Activated CD8-positive, alpha-beta memory T cell treated with anti-CD3 and anti-CD28 coated beads, Interleukin-2, amount 50 U/mL, for 1 hour (primary cell): ENCODE results near the gene FOXD4.
"Not testable (repeated sequence)": the region's sequence is repeated elsewhere in the genome, so short reads cannot be mapped to it uniquely, and the experiment has no call there.

Experiments used
- DNase-seq: peaks from one replicate; pipeline ENCODE4 v3.0.0-alpha.2; 2020; ENCODE audit errors: extremely low read depth

Gene FOXD4

GRCh38 chr9:117995-118467, at the start of gene FOXD4:
FOXD4 (minus strand) TSS chr9:118417; CDS start chr9:118119, 298 bp downstream.
- not testable (repeated sequence) for DNase-seq

GRCh38 chr9:159871-160270, 41.7 kb upstream of the FOXD4 start:
- not testable (repeated sequence) for DNase-seq

GRCh38 chr9:151173-151572, 33.0 kb upstream of the FOXD4 start:
- not testable (repeated sequence) for DNase-seq

GRCh38 chr9:139880-140279, 21.7 kb upstream of the FOXD4 start:
- DNase-seq: not testable (repeated sequence)

GRCh38 chr9:117144-117994, 848 bp downstream of the FOXD4 start:
- not testable (repeated sequence) for DNase-seq

GRCh38 chr9:116239-117077, 1.8 kb downstream of the FOXD4 start:
- not testable (repeated sequence) for DNase-seq

GRCh38 chr9:115118-115451, 3.1 kb downstream of the FOXD4 start:
- not testable (repeated sequence) for DNase-seq

- not testable (repeated sequence) for DNase-seq
Observed at GRCh38 chr9:114267-115117, 3.7 kb downstream of the FOXD4 start.

- not testable (repeated sequence) for DNase-seq
Observed at GRCh38 chr9:113468-114266, 4.5 kb downstream of the FOXD4 start.

- DNase-seq: not testable (repeated sequence)
Observed at GRCh38 chr9:112589-113467, 5.4 kb downstream of the FOXD4 start.

GRCh38 chr9:110672-111071, 7.5 kb downstream of the FOXD4 start:
- DNase-seq: not testable (repeated sequence)

- DNase-seq: not testable (repeated sequence)
Observed at GRCh38 chr9:109540-109939, 8.7 kb downstream of the FOXD4 start.

GRCh38 chr9:108742-109495, 9.3 kb downstream of the FOXD4 start:
- DNase-seq: not testable (repeated sequence)

- DNase-seq: not testable (repeated sequence)
Observed at GRCh38 chr9:105991-106390, 12.2 kb downstream of the FOXD4 start.

- DNase-seq: not testable (repeated sequence)
Observed at GRCh38 chr9:100430-100829, 17.8 kb downstream of the FOXD4 start.

- not testable (repeated sequence) for DNase-seq
Observed at GRCh38 chr9:99867-100266, 18.4 kb downstream of the FOXD4 start.

GRCh38 chr9:98775-99174, 19.4 kb downstream of the FOXD4 start:
- not testable (repeated sequence) for DNase-seq

- DNase-seq: not testable (repeated sequence)
Observed at GRCh38 chr9:94992-95391, 23.2 kb downstream of the FOXD4 start.

GRCh38 chr9:94323-94722, 23.9 kb downstream of the FOXD4 start:
- DNase-seq: not testable (repeated sequence)
